GM23338 (cell line): ENCODE results near the gene TMEM134. TPM values are rescaled to one million over a fixed set of nuclear protein-coding genes. Genes with fewer than 3 reads are reported as not detected.

ENCODE experiments used
- ATAC-seq: fragments of 200-7000 bp; cut with Tn5 transposase; 3 replicates; pipeline ENCODE4 v1.9.1; 2020
- DNase-seq: peaks from one replicate; pipeline ENCODE4 v3.0.0-alpha.2; 2015; ENCODE audit warnings: low spot score
- H2AFZ ChIP-seq: fragments of 200-600 bp; sonication (generic); 2 replicates; pipeline ENCODE4 v1.8.0; 2016; ENCODE audit warnings: antibody characterized with exemption, mild to moderate bottlenecking, moderate library complexity
- H3F3A ChIP-seq: fragments of 200-600 bp; sonication (generic); replicated peaks from 2 replicates; pipeline ENCODE4 v1.8.0; 2017; ENCODE audit warnings: antibody characterized with exemption, mixed run types, low read depth
- H3K27ac ChIP-seq: fragments of 200-600 bp; sonication (generic); 2 replicates; pipeline ENCODE4 v1.6.1; 2016; ENCODE audit warnings: low read depth
- H3K27me3 ChIP-seq: fragments of 200-600 bp; sonication (generic); 2 replicates; pipeline ENCODE4 v1.8.0; 2016; ENCODE audit warnings: mild to moderate bottlenecking, mixed run types, moderate library complexity; ENCODE audit not compliant: insufficient read depth
- H3K36me3 ChIP-seq: fragments of 200-600 bp; sonication (generic); 2 replicates; pipeline ENCODE4 v1.8.0; 2016; ENCODE audit warnings: mild to moderate bottlenecking; ENCODE audit not compliant: insufficient read depth
- H3K4me1 ChIP-seq: fragments of 200-600 bp; sonication (generic); 2 replicates; pipeline ENCODE4 v1.8.0; 2016; ENCODE audit warnings: mild to moderate bottlenecking, moderate library complexity; ENCODE audit not compliant: insufficient read depth
- H3K4me2 ChIP-seq: fragments of 200-600 bp; sonication (generic); 2 replicates; pipeline ENCODE4 v1.7.1; 2017; ENCODE audit warnings: mixed run types
- H3K4me3 ChIP-seq: fragments of 200-600 bp; sonication (generic); 2 replicates; pipeline ENCODE4 v1.6.1; 2016; ENCODE audit warnings: mixed run types
- H3K79me2 ChIP-seq: fragments of 200-600 bp; sonication (generic); replicated peaks from 2 replicates; pipeline ENCODE4 v1.8.0; 2017; ENCODE audit warnings: mild to moderate bottlenecking; ENCODE audit not compliant: insufficient read depth
- H3K9me2 ChIP-seq: fragments of 200-600 bp; sonication (generic); 2 replicates; pipeline ENCODE4 v1.8.0; 2017; ENCODE audit not compliant: insufficient read depth
- H4K20me1 ChIP-seq: fragments of 200-600 bp; sonication (generic); replicated peaks from 2 replicates; pipeline ENCODE4 v1.8.0; 2017; ENCODE audit warnings: mild to moderate bottlenecking; ENCODE audit not compliant: insufficient read depth
- H3K27ac Mint-ChIP-seq: 2 replicates; pipeline ENCODE4 v1.8.0; 2020; ENCODE audit warnings: inconsistent platforms, mild to moderate bottlenecking, moderate library complexity, mixed read lengths
- H3K27me3 Mint-ChIP-seq: 3 replicates; pipeline ENCODE4 v1.8.0; 2022; ENCODE audit warnings: low read depth, mild to moderate bottlenecking, moderate library complexity, mixed read lengths, inconsistent platforms; ENCODE audit not compliant: insufficient read depth, poor library complexity
- H3K36me3 Mint-ChIP-seq: 3 replicates; pipeline ENCODE4 v1.8.0; 2021; ENCODE audit warnings: low read depth, mild to moderate bottlenecking, inconsistent platforms, moderate library complexity, mixed read lengths
- H3K4me1 Mint-ChIP-seq: 3 replicates; pipeline ENCODE4 v1.8.0; 2020; ENCODE audit warnings: mild to moderate bottlenecking, inconsistent platforms, mixed read lengths
- H3K4me3 Mint-ChIP-seq: 3 replicates; pipeline ENCODE4 v1.8.0; 2021; ENCODE audit warnings: moderate library complexity, mild to moderate bottlenecking, inconsistent platforms, mixed read lengths
- H3K9me3 Mint-ChIP-seq: 3 replicates; pipeline ENCODE4 v1.8.0; 2020; ENCODE audit warnings: moderate library complexity, mild to moderate bottlenecking, inconsistent platforms, mixed read lengths
- CREB1 ChIP-seq: fragments of 250-450 bp; sonication (Bioruptor Pico); IDR thresholded peaks from 2 replicates; pipeline ENCODE4 v1.5.0; 2020; ENCODE audit warnings: low read depth, mild to moderate bottlenecking, moderate library complexity
- EZH2 ChIP-seq: fragments of 200-600 bp; sonication (generic); IDR thresholded peaks from one replicate; pipeline ENCODE4 v1.8.0; 2017; ENCODE audit warnings: antibody characterized with exemption, mild to moderate bottlenecking, low read depth; ENCODE audit not compliant: unreplicated experiment
- EZH2phosphoT487 ChIP-seq: fragments of 200-600 bp; sonication (generic); IDR thresholded peaks from one replicate; pipeline ENCODE4 v1.8.1; 2018; ENCODE audit warnings: antibody characterized with exemption; ENCODE audit not compliant: unreplicated experiment
- JUNB ChIP-seq: IDR thresholded peaks from one replicate; pipeline ENCODE4 v1.6.1; 2016; ENCODE audit warnings: antibody characterized with exemption; ENCODE audit not compliant: unreplicated experiment
- NANOG ChIP-seq: IDR thresholded peaks from 2 replicates; pipeline ENCODE4 v1.6.1; 2016; ENCODE audit warnings: antibody characterized with exemption, borderline replicate concordance
- POLR2AphosphoS5 ChIP-seq: IDR thresholded peaks from 2 replicates; pipeline ENCODE4 v1.6.1; 2016; ENCODE audit warnings: antibody characterized with exemption, low read depth
- STAT1 ChIP-seq: IDR thresholded peaks from one replicate; pipeline ENCODE4 v1.6.1; 2016; ENCODE audit warnings: antibody characterized with exemption; ENCODE audit not compliant: unreplicated experiment
- ZNF114 ChIP-seq: fragments of 250-450 bp; sonication (Bioruptor Pico); IDR thresholded peaks from 2 replicates; pipeline ENCODE4 v1.5.0; 2020; ENCODE audit warnings: mild to moderate bottlenecking, moderate library complexity
- ZNF331 ChIP-seq: fragments of 250-450 bp; sonication (Bioruptor Pico); IDR thresholded peaks from 2 replicates; pipeline ENCODE4 v1.5.0; 2020; ENCODE audit warnings: low read depth, mild to moderate bottlenecking, moderate library complexity
- polyA plus RNA-seq: library from polyadenylated mRNA; unstranded; fragments of >200 nt; fragmentation: Nextera tagmentation; extraction: Ambion mirVana; gene quantifications from 2 replicates; pipeline ENCODE4 v1.2.1, GENCODE V29; 2016
- total RNA-seq: library from RNA; depleted of rRNA; stranded (reverse); fragments of >200 nt; shearing (Covaris generic); gene quantifications from 2 replicates; pipeline ENCODE4 v1.2.3, GENCODE V29; 2014
- TF ChIP-seq, protein P1 (sequence below): fragments of 250-450 bp; sonication (Bioruptor Pico); IDR thresholded peaks from 2 replicates; pipeline ENCODE4 v1.5.0; 2020; ENCODE audit warnings: mild to moderate bottlenecking, moderate library complexity
- TF ChIP-seq, protein P2 (sequence below): IDR thresholded peaks from one replicate; pipeline ENCODE4 v1.6.1; 2018; ENCODE audit warnings: antibody characterized with exemption; ENCODE audit not compliant: unreplicated experiment
- TF ChIP-seq, protein P3 (sequence below), 2 experiments: fragments of 200-600 bp in 1 of 2; sonication (generic) in 1 of 2; conservative IDR thresholded peaks; 2 replicates each; pipeline versions ENCODE4 v1.5.1 to v1.6.1; 2016 to 2017; ENCODE audit warnings: antibody characterized with exemption in 2 of 2, low read depth in 2 of 2, mild to moderate bottlenecking in 2 of 2, moderate library complexity in 1 of 2
- TF ChIP-seq, protein P4 (sequence below): IDR thresholded peaks from 2 replicates; pipeline ENCODE4 v1.6.1; 2016; ENCODE audit warnings: antibody characterized with exemption

The TMEM134 gene
- total and polyA plus RNA-seq, 2 experiments from 2014 or later: 61.4 to 69.2 TPM

DNA sequence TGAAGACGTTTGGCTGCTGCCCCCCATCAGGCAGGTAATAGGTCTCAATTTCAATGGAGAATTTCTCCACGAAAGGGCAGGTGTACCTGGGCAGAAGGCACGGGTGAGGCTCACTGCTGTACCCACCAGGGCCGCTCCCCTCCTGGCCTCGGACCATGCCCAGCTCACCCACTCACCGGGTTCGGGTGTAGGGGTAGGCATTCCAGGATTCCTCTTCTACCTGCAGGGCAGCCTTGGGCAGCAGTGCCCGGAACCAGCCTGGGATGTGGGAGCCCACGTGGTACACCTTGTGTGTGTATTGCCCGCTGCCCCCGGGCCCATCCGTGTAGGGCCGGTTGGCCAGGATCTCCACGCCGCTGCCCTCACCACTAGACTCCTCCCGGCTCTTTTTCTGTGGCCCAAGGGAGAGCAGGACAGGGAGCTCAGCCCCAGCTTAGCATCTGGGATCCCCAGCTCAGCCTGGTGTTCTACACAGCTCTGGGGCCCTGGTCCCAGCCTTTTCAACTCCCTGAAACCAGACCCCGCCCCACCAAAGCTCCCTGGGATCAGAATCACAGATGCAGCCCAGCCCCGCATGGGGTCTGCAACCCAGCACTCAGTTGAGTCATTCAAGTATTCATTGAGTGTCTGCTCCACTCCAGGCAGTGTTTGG is 33.4 kb upstream of the TMEM134 start (continued):
- TF ChIP-seq, protein P1, sequence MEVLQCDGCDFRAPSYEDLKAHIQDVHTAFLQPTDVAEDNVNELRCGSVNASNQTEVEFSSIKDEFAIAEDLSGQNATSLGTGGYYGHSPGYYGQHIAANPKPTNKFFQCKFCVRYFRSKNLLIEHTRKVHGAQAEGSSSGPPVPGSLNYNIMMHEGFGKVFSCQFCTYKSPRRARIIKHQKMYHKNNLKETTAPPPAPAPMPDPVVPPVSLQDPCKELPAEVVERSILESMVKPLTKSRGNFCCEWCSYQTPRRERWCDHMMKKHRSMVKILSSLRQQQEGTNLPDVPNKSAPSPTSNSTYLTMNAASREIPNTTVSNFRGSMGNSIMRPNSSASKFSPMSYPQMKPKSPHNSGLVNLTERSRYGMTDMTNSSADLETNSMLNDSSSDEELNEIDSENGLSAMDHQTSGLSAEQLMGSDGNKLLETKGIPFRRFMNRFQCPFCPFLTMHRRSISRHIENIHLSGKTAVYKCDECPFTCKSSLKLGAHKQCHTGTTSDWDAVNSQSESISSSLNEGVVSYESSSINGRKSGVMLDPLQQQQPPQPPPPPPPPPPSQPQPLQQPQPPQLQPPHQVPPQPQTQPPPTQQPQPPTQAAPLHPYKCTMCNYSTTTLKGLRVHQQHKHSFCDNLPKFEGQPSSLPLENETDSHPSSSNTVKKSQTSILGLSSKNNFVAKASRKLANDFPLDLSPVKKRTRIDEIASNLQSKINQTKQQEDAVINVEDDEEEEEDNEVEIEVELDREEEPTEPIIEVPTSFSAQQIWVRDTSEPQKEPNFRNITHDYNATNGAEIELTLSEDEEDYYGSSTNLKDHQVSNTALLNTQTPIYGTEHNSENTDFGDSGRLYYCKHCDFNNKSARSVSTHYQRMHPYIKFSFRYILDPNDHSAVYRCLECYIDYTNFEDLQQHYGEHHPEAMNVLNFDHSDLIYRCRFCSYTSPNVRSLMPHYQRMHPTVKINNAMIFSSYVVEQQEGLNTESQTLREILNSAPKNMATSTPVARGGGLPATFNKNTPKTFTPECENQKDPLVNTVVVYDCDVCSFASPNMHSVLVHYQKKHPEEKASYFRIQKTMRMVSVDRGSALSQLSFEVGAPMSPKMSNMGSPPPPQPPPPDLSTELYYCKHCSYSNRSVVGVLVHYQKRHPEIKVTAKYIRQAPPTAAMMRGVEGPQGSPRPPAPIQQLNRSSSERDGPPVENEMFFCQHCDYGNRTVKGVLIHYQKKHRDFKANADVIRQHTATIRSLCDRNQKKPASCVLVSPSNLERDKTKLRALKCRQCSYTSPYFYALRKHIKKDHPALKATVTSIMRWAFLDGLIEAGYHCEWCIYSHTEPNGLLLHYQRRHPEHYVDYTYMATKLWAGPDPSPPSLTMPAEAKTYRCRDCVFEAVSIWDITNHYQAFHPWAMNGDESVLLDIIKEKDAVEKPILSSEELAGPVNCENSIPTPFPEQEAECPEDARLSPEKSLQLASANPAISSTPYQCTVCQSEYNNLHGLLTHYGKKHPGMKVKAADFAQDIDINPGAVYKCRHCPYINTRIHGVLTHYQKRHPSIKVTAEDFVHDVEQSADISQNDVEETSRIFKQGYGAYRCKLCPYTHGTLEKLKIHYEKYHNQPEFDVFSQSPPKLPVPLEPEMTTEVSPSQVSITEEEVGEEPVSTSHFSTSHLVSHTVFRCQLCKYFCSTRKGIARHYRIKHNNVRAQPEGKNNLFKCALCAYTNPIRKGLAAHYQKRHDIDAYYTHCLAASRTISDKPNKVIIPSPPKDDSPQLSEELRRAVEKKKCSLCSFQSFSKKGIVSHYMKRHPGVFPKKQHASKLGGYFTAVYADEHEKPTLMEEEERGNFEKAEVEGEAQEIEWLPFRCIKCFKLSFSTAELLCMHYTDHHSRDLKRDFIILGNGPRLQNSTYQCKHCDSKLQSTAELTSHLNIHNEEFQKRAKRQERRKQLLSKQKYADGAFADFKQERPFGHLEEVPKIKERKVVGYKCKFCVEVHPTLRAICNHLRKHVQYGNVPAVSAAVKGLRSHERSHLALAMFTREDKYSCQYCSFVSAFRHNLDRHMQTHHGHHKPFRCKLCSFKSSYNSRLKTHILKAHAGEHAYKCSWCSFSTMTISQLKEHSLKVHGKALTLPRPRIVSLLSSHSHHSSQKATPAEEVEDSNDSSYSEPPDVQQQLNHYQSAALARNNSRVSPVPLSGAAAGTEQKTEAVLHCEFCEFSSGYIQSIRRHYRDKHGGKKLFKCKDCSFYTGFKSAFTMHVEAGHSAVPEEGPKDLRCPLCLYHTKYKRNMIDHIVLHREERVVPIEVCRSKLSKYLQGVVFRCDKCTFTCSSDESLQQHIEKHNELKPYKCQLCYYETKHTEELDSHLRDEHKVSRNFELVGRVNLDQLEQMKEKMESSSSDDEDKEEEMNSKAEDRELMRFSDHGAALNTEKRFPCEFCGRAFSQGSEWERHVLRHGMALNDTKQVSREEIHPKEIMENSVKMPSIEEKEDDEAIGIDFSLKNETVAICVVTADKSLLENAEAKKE: no peak

DNA sequence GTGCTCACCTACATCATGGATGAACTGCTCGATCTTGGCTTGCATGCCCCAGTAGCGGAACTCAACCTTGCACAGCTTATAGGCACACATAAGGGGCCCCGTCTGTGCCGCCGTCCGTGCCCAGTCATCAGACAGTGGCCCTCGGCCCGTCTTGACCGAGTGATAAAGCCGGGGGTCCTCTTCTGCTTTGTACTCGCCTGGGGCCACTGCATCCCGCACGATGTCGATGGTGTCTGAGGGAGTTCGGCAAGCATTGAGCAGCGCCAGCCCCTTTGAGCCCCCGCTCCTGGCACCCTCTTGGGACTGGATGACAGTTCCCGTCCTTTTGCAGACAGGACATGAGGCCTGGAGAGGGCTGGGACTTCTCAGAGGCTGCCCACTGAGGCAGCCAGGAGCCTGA is 32.8 kb upstream of the TMEM134 start:
- DNase-seq (no peak), ATAC-seq (no peak)
- no peak overlapping the region for H3K27ac Mint-ChIP-seq
- peaks cover 17% of the 10 kb centered on the region for H3K4me1 Mint-ChIP-seq
- peaks cover 15% of the 10 kb centered on the region for H3K27me3 Mint-ChIP-seq
- Histone ChIP-seq H3K4me3 (no peak overlapping the region), H3K4me1 (peaks cover 17% of the 10 kb centered on the region), H2AFZ (no peak overlapping the region), H3K4me2 (no peak overlapping the region), H3K27me3 (no peaks in the 10 kb centered on the region; the same call in 1 of the 2 replicates), H3K36me3 (peaks cover 4% of the 10 kb centered on the region; the same call in 1 of the 2 replicates), H3K27ac (no peak overlapping the region), H3K79me2 (peaks cover 1% of the 10 kb centered on the region; the same call in 1 of the 2 replicates), H4K20me1 (peaks cover 11% of the 10 kb centered on the region; the same call in 1 of the 2 replicates), H3K9me2 (no peaks in the 10 kb centered on the region), H3F3A (0 out of 2 replicates have a peak, but pooled peaks cover 9% of the 10 kb centered on the region)
- peaks cover 13% of the 10 kb centered on the region for H3K36me3 Mint-ChIP-seq
- no peak overlapping the region for H3K4me3 Mint-ChIP-seq
- H3K9me3 Mint-ChIP-seq: no peaks in the 10 kb centered on the region; the same call in 2 of the 3 replicates
- no peak for TF ChIP-seq EZH2phosphoT487
- TF ChIP-seq, protein P2, sequence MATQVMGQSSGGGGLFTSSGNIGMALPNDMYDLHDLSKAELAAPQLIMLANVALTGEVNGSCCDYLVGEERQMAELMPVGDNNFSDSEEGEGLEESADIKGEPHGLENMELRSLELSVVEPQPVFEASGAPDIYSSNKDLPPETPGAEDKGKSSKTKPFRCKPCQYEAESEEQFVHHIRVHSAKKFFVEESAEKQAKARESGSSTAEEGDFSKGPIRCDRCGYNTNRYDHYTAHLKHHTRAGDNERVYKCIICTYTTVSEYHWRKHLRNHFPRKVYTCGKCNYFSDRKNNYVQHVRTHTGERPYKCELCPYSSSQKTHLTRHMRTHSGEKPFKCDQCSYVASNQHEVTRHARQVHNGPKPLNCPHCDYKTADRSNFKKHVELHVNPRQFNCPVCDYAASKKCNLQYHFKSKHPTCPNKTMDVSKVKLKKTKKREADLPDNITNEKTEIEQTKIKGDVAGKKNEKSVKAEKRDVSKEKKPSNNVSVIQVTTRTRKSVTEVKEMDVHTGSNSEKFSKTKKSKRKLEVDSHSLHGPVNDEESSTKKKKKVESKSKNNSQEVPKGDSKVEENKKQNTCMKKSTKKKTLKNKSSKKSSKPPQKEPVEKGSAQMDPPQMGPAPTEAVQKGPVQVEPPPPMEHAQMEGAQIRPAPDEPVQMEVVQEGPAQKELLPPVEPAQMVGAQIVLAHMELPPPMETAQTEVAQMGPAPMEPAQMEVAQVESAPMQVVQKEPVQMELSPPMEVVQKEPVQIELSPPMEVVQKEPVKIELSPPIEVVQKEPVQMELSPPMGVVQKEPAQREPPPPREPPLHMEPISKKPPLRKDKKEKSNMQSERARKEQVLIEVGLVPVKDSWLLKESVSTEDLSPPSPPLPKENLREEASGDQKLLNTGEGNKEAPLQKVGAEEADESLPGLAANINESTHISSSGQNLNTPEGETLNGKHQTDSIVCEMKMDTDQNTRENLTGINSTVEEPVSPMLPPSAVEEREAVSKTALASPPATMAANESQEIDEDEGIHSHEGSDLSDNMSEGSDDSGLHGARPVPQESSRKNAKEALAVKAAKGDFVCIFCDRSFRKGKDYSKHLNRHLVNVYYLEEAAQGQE: no peak
- TF ChIP-seq, protein P3, sequence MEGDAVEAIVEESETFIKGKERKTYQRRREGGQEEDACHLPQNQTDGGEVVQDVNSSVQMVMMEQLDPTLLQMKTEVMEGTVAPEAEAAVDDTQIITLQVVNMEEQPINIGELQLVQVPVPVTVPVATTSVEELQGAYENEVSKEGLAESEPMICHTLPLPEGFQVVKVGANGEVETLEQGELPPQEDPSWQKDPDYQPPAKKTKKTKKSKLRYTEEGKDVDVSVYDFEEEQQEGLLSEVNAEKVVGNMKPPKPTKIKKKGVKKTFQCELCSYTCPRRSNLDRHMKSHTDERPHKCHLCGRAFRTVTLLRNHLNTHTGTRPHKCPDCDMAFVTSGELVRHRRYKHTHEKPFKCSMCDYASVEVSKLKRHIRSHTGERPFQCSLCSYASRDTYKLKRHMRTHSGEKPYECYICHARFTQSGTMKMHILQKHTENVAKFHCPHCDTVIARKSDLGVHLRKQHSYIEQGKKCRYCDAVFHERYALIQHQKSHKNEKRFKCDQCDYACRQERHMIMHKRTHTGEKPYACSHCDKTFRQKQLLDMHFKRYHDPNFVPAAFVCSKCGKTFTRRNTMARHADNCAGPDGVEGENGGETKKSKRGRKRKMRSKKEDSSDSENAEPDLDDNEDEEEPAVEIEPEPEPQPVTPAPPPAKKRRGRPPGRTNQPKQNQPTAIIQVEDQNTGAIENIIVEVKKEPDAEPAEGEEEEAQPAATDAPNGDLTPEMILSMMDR (conservative IDR thresholded peaks at IDR 0.05; ENCODE audit: low read depth in 2 of 2): no peak
- TF ChIP-seq JUNB: no peak
- no peak for TF ChIP-seq ZNF114 (CRISPR knock-in tag)
- no peak for TF ChIP-seq EZH2
- no peak for TF ChIP-seq ZNF331 (CRISPR knock-in tag)
- TF ChIP-seq CREB1: no peak
- TF ChIP-seq POLR2AphosphoS5: no peak
- TF ChIP-seq, protein P4, sequence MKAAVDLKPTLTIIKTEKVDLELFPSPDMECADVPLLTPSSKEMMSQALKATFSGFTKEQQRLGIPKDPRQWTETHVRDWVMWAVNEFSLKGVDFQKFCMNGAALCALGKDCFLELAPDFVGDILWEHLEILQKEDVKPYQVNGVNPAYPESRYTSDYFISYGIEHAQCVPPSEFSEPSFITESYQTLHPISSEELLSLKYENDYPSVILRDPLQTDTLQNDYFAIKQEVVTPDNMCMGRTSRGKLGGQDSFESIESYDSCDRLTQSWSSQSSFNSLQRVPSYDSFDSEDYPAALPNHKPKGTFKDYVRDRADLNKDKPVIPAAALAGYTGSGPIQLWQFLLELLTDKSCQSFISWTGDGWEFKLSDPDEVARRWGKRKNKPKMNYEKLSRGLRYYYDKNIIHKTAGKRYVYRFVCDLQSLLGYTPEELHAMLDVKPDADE: no peak
- no peak for TF ChIP-seq STAT1
- no peak for TF ChIP-seq NANOG
